ENCODE results near the gene IQCM.

DNA sequence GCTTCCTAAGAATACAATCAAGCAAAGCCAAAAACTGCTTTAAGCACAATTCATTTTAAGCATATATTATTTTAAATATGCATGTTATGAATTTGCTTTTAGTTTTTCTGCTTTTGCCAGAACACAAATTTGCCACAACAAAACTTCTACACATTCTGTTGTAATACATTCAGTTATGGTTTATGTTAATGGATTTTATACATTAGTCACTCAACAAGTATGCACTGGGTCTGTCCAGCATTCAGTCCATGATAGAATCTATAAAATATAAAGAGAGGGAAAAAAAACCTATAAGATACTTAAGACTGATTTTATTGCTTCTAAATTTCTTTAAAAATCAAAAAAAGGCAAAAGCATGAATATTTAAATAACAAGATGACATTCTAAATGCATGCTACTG is 22.2 kb downstream of the IQCM start:
- TF ChIP-seq, protein P1, sequence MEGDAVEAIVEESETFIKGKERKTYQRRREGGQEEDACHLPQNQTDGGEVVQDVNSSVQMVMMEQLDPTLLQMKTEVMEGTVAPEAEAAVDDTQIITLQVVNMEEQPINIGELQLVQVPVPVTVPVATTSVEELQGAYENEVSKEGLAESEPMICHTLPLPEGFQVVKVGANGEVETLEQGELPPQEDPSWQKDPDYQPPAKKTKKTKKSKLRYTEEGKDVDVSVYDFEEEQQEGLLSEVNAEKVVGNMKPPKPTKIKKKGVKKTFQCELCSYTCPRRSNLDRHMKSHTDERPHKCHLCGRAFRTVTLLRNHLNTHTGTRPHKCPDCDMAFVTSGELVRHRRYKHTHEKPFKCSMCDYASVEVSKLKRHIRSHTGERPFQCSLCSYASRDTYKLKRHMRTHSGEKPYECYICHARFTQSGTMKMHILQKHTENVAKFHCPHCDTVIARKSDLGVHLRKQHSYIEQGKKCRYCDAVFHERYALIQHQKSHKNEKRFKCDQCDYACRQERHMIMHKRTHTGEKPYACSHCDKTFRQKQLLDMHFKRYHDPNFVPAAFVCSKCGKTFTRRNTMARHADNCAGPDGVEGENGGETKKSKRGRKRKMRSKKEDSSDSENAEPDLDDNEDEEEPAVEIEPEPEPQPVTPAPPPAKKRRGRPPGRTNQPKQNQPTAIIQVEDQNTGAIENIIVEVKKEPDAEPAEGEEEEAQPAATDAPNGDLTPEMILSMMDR (IDR thresholded peaks at IDR 0.05 in 8 of 11, conservative IDR thresholded peaks at IDR 0.05 in 3 of 11) = no peak
- TF ChIP-seq POLR2A (IDR thresholded peaks at IDR 0.05) (no peak), POLR2AphosphoS5 (IDR thresholded peaks at IDR 0.05) (no peak)

Data from spleen (tissue), 7 donors.